GM18951 (cell line): Measurements from ENCODE around the gene CCDC92B.
"Not testable (repeated sequence)": the region's sequence is repeated elsewhere in the genome, so short reads cannot be mapped to it uniquely, and the experiment has no call there.

Experiments used
- POLR2A ChIP-seq: IDR thresholded peaks from 4 replicates; pipeline ENCODE4 v1.6.1; 2011; ENCODE audit warnings: mild to moderate bottlenecking; ENCODE audit not compliant: insufficient read length, insufficient read depth; ENCODE audit errors: extremely low read depth
- in situ Hi-C: fragments of 300-500 bp; cut with MboI; formaldehyde crosslinking; loops from one replicate; pipeline ENCODE4 v1.12.0; 2022; ENCODE audit warnings: low sequenced_read_pairs, mixed read lengths, inconsistent platforms; ENCODE audit not compliant: unreplicated experiment

Gene CCDC92B

DNA sequence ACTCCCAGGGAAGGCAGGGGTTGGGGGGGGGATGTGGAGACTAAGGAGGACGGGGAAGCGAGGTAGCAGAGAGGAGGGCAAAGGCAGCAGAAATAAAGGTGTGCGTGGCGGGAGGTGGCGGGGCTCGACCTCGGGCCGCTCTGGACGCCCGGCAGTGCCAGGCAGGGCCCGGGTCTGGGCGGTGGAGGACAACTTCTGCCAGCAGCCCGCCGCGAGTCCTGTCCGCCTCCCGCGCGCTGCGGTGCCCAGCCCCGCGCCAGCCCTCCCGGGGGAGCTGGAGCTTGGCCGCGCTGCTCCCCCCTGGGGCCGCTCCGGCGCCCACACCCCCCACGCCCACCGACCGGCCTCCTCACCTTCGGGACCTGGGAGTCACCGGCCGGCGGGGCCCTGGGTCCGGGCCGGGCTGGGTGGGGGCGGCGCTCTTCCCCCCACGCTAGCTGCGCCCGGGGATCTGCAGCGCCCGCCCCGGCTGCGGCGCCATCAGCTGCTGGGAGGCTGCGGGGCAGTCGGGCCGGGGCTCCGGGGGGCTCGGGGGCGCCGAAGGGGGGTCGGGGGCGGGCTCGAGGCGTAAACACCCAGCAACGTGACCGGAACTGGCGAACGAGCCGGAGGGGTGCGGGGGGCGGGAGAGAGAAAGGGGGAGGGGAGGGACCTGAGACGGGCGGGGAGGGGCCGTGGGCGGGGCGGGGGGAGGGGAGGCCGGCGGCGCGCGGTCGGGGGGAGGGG lies at the start of gene CCDC92B:
TSS of gene CCDC92B (minus strand) at position 595 of the 726 bp plus-strand sequence. CDS start 14,507 bp downstream, outside the sequence.
- in situ Hi-C loops, result no loop called here
- no peak for TF ChIP-seq POLR2A

GRCh38 chr17:2798678-2799077 lies 49.2 kb upstream of the CCDC92B start:
- no peak for TF ChIP-seq POLR2A
- in situ Hi-C loops, result no loop called here

- TF ChIP-seq POLR2A, result no peak
- in situ Hi-C loops, result no loop called here
Observed at GRCh38 chr17:2798188-2798587, 48.7 kb upstream of the CCDC92B start.

DNA sequence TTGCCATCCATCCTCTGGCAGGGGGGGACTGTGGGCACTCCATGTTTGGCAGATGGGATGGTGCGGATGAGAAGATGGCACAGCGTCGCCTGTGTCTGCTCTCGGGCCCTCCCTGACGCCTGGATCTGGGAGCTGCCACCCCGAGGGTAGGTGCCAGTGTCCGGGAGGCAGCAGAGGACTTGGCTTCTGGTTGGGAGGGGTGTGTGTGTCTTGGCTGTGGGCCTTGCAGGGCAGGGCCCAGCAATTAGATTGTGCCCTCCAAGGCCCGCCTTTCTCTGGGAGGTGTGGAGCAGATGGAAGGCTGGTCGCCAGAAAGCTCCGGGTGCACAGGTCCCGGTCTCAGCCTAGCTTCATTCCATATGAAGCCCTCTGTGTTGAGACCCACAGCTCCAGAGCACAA lies 48.2 kb upstream of the CCDC92B start:
- no peak for TF ChIP-seq POLR2A
- in situ Hi-C loops, result no loop called here

GRCh38 chr17:2797226-2797625 lies 47.8 kb upstream of the CCDC92B start:
- TF ChIP-seq POLR2A, result no peak
- in situ Hi-C loops, result no loop called here

DNA sequence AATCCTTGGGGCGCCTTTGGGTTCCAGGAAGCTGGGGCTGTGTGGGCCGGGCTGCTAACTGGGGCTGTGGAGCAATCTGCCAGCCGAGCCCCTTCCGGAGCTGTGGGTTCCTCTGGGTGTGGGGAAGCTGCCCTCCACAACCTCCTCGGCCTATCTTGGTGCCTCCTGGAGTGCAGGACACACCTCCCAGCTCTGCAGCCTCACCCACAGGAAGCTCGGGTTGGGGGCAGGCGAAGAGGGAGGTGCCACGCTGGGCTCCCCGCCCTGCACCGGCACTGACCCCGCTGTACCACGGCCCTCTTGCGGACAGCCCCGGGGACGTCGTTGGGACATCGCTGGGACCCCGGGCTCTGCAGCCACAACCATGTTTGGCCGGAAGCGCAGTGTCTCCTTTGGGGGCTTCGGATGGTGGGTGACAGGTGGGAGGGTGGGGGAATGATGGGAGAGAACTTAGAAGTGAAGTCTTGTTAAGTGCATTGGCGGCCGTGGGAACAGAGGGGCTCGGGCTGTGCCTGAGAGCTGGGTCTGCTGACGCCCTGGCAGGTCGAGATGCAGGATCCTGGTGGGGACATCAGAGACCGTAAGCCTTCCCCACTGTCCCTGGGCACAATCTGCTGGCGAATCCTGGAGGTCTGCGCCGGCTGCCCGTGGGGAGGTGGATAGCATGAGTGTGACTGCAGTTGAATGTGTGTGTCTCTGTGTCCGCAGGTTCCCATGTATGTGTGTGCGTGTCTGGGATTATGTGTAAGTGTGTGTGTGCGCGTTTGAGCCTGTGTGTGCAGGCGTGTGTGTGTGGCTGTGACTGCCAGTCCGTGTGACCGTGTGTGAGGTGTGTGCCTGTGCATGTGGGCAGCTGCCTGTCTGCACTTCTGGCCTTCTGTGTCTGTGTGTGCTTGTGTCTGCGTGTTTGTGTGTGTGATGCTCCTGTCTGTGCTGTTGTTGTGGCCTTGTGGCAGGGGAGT lies 47.0 kb upstream of the CCDC92B start, which contains the start of gene RAP1GAP2:
TSS of gene RAP1GAP2 (plus strand) at position 275 of the 962 bp plus-strand sequence. CDS start at position 365, 90 bp downstream.
- in situ Hi-C loops, result no loop called here
- no peak for TF ChIP-seq POLR2A

DNA sequence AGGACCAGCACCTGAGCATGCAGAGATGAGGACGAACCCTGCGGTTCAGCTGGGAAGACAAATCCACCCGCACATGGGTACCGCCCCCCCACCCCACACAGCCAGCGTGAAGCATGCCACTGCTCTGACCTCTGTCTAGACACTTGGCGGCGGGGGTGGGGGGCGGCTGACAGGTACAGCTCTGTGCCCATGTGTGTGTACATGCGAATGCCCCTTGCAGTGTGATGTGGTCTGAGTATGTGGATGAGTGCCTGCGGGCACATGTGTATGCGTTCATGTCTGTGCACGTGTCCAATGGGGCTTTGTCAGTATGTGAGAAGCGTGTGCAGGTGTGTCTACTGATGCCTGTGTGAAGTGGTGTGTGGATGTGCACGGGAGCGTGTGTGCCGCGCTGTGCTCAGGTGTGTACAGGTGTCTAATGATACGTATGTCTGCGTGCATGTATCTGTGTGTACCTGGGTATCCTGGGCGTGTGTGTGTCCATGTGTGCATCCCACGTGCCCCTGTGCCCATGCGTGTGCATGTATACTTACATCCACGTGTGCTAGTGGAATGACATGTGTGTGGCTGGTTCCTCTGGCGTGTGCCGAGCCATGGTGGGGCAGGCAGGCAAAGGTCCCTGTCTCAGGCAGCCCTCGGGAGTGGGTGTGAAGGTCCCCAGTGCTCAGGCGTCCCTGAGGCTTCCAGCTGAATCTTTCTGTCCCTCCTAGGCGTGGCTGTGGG lies 46.1 kb upstream of the CCDC92B start:
- no peak for TF ChIP-seq POLR2A
- in situ Hi-C loops, result no loop called here

GRCh38 chr17:2794111-2794803 lies 44.8 kb upstream of the CCDC92B start:
- TF ChIP-seq POLR2A, result no peak
- in situ Hi-C loops, result no loop called here

DNA sequence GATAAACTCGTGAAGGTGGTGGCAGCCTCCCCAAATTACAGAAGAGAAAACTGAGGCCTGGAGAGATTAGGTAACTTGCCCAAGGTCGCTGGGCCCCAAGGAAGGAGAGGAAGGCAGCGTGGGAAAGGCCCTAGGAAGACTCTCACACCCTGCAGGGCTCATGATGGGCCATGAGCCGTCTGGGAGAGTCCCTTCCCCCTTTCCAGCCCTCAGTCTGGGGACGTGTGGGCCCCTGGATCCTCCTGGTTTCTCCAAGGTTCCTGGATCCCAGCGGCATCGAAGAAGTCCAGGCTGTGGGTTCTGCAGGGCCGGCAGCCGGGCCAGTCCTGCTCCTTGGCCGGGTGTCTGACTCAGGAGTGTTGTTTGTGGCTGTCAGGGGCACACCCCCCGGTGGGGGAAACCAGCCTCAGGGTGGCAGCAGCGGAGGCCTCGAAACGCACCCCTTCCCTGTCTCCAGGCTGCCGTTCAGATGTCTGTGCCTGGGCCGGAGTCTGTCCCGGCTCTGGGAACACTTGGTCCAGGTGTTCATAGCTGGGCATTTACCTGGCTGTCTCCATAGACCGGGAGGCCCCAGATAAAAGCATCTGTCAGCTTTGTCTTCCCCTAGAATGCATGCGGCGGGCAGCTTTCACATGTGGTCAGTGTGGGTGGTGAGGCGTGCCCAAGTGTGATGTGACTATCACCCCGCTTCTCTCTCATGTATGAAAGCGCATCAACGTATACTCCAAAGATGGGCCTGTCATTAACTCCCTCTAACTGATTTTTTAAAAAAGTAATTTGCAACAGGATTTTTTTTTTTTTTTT lies 43.1 kb upstream of the CCDC92B start:
- TF ChIP-seq POLR2A, result no peak
- in situ Hi-C loops, result no loop called here

GRCh38 chr17:2789700-2790099 lies 40.2 kb upstream of the CCDC92B start:
- in situ Hi-C loops, result no loop called here
- no peak for TF ChIP-seq POLR2A

DNA sequence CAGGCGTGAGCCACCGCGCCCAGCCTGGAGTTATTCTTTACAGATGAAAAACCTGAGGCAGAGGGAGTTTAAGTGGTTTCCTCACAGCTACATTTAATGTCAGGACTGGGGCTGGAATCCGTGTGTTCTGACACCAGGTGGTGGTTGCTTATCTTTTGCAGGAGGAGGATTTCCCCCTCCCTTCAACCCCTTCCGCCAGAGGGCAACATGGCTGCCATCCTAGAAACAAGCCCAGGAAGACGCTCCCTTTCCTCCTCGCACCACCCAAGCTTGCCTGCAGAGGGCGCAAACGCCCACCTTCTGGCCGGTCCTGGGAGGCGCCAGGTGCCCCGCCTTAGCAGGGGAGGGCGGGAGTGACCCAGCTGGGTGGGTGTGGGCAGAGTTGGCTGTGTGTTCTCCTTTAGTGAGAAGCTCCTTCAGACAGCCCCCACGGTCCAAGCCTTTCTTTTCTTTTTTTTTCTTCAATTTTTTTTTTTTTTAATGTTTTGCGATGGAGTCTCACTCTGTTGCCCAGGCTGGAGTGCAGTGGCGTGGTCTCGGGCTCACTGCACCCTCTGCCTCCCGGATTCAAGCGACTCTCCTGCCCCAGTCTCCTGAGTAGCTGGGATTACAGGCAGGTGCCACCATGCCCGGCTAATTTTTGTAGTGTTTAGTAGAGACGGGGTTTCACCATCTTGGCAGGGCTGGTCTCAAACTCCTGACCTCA lies 36.9 kb upstream of the CCDC92B start:
- in situ Hi-C loops, result no loop called here
- no peak for TF ChIP-seq POLR2A

- in situ Hi-C loops, result not testable (repeated sequence)
Observed at GRCh38 chr17:2785376-2785775, 35.9 kb upstream of the CCDC92B start.

- in situ Hi-C loops, result no loop called here
- no peak for TF ChIP-seq POLR2A
Observed at GRCh38 chr17:2784864-2785263, 35.4 kb upstream of the CCDC92B start.
